Measurements from ENCODE around the gene ACSF2. TPM values are rescaled to one million over a fixed set of nuclear protein-coding genes. Genes with fewer than 3 reads are reported as not detected.

ACSF2 gene
- total and polyA plus RNA-seq, 2 of the 13 experiments (the other 11 are each of a cell fraction or from before 2014, with no cell fraction given), result 87.3 to 109 TPM

DNA sequence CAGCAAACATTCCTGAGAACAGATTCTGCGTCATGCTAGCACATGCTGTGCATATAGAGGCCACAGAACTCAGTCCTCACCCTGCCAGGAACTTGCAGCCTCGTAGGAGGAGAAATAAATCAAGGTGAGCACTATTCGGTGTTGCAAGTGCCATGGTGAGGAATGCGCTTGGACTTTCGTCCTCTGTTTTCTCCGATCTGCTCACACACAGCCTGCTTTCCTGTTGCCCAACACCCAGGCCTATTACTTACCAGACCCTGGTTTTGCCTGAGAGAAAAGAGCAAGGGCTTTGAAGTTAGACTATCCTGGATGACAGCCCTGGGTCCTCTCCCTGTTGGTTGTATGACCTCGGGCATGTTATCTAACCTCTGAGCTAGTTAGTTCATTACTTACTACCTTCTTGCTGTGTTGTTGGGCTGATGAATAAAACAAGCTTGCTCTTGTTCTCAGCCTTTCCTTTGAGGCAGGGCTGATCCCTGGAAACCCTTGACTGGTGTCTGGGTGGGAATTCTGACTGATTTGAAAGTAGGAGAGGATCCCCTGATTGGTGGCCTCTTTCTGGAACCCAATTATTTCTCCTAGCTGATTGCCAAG lies 2.9 kb downstream of the ACSF2 start (continued):
- TF ChIP-seq, protein P1, sequence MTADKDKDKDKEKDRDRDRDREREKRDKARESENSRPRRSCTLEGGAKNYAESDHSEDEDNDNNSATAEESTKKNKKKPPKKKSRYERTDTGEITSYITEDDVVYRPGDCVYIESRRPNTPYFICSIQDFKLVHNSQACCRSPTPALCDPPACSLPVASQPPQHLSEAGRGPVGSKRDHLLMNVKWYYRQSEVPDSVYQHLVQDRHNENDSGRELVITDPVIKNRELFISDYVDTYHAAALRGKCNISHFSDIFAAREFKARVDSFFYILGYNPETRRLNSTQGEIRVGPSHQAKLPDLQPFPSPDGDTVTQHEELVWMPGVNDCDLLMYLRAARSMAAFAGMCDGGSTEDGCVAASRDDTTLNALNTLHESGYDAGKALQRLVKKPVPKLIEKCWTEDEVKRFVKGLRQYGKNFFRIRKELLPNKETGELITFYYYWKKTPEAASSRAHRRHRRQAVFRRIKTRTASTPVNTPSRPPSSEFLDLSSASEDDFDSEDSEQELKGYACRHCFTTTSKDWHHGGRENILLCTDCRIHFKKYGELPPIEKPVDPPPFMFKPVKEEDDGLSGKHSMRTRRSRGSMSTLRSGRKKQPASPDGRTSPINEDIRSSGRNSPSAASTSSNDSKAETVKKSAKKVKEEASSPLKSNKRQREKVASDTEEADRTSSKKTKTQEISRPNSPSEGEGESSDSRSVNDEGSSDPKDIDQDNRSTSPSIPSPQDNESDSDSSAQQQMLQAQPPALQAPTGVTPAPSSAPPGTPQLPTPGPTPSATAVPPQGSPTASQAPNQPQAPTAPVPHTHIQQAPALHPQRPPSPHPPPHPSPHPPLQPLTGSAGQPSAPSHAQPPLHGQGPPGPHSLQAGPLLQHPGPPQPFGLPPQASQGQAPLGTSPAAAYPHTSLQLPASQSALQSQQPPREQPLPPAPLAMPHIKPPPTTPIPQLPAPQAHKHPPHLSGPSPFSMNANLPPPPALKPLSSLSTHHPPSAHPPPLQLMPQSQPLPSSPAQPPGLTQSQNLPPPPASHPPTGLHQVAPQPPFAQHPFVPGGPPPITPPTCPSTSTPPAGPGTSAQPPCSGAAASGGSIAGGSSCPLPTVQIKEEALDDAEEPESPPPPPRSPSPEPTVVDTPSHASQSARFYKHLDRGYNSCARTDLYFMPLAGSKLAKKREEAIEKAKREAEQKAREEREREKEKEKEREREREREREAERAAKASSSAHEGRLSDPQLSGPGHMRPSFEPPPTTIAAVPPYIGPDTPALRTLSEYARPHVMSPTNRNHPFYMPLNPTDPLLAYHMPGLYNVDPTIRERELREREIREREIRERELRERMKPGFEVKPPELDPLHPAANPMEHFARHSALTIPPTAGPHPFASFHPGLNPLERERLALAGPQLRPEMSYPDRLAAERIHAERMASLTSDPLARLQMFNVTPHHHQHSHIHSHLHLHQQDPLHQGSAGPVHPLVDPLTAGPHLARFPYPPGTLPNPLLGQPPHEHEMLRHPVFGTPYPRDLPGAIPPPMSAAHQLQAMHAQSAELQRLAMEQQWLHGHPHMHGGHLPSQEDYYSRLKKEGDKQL (CRISPR knock-in tag; IDR thresholded peaks at IDR 0.05; ENCODE audit: low read depth), result peak; percentile 88
- no peak for TF ChIP-seq SMARCC2 (IDR thresholded peaks at IDR 0.05)
- TF ChIP-seq TMF1 (CRISPR knock-in tag; IDR thresholded peaks at IDR 0.05; ENCODE audit: low read depth), result no peak
- TF ChIP-seq ZFP41 (CRISPR knock-in tag; IDR thresholded peaks at IDR 0.05; ENCODE audit: borderline replicate concordance), result no peak; the same call in 1 of the 2 replicates
- TF ChIP-seq ZNF496 (CRISPR knock-in tag; IDR thresholded peaks at IDR 0.05; ENCODE audit: insufficient replicate concordance), result no peak
- peak; percentile 71 for TF ChIP-seq SKI (IDR thresholded peaks at IDR 0.05; ENCODE audit: partially characterized antibody)
- peak; percentile 62; the same call in 1 of the 2 replicates for TF ChIP-seq DRAP1 (CRISPR knock-in tag; IDR thresholded peaks at IDR 0.05)
- TF ChIP-seq KLF15 (CRISPR knock-in tag; IDR thresholded peaks at IDR 0.05; ENCODE audit: borderline replicate concordance), result no peak
- peak; percentile 93 for TF ChIP-seq STAT6 (CRISPR knock-in tag; IDR thresholded peaks at IDR 0.05; ENCODE audit: borderline replicate concordance)
- no peak for TF ChIP-seq NFIB (CRISPR knock-in tag; IDR thresholded peaks at IDR 0.05; ENCODE audit: borderline replicate concordance)
- no peak for TF ChIP-seq SP2 (CRISPR knock-in tag; IDR thresholded peaks at IDR 0.05)
- no peak; the same call in 1 of the 2 replicates for TF ChIP-seq ZNF3 (CRISPR knock-in tag; IDR thresholded peaks at IDR 0.05)
- 0 out of 2 replicates have a peak, but pooled peaks have one; percentile 46 for TF ChIP-seq ETV6 (CRISPR knock-in tag; conservative IDR thresholded peaks at IDR 0.05)
- TF ChIP-seq ZKSCAN5 (CRISPR knock-in tag; IDR thresholded peaks at IDR 0.05), result no peak
- TF ChIP-seq MNT (IDR thresholded peaks at IDR 0.05), result no peak
- TF ChIP-seq RBM22 (optimal IDR thresholded peaks at IDR 0.05; ENCODE audit: low read length), result peak; percentile 37
- no peak for TF ChIP-seq ZNF674 (CRISPR knock-in tag; IDR thresholded peaks at IDR 0.05; ENCODE audit: low read depth)
- TF ChIP-seq ZNF788 (CRISPR knock-in tag; IDR thresholded peaks at IDR 0.05; ENCODE audit: borderline replicate concordance), result peak; percentile 93; the same call in 1 of the 2 replicates

Measured in HepG2 (cell line).